ENCODE results near the gene C1orf115. TPM values are rescaled to one million over a fixed set of nuclear protein-coding genes. Genes with fewer than 3 reads are reported as not detected.

Gene C1orf115
- total and polyA plus RNA-seq, 2 of the 4 experiments (the other 2 are of a cell fraction): 0.07 to 0.18 TPM

- H3K36me3 ChIP-seq (ENCODE audit: control insufficient read depth, insufficient read depth, low read length): no peaks in the 10 kb centered on the region
- H2AK9ac ChIP-seq (replicated peaks; ENCODE audit: low read depth, low read length, poor library complexity): no peak overlapping the region
- no TSS peak for BruUV-seq (replicated peaks)
- no peak overlapping the region for H3K27ac ChIP-seq (ENCODE audit: insufficient read depth, low read length)
- no peak overlapping the region for H3K18ac ChIP-seq (ENCODE audit: low read depth, low read length)
- no peak for ATAC-seq (ENCODE audit: low read depth)
- H4K91ac ChIP-seq (ENCODE audit: insufficient read depth, low read depth, low read length): no peak overlapping the region
- TF ChIP-seq POLR2A (IDR thresholded peaks at IDR 0.05; ENCODE audit: low read depth, low read length): no peak
- TF ChIP-seq MAZ (IDR thresholded peaks at IDR 0.05; ENCODE audit: borderline replicate concordance, low read depth, low read length): no peak
- no peak for TF ChIP-seq RAD21 (IDR thresholded peaks at IDR 0.05; ENCODE audit: low read length)
- no peak for TF ChIP-seq CTCF (conservative IDR thresholded peaks at IDR 0.05; ENCODE audit: low read depth, low read length)
- H4K8ac ChIP-seq (ENCODE audit: low read depth in 2 of 2, low read length in 2 of 2): no peak overlapping the region
- intact Hi-C loops (cut with micrococcal nuclease) (no loop called here), in situ Hi-C loops (cut with MboI; ENCODE audit: low sequenced_read_pairs) (no loop called here), dilution Hi-C loops (cut with HindIII; ENCODE audit: low sequenced_read_pairs, unreplicated experiment) (no loop called here)
- no peak for DNase-seq
- no peak overlapping the region for H2AFZ ChIP-seq (replicated peaks; ENCODE audit: low read length, poor library complexity)
- no peak overlapping the region for H3K23ac ChIP-seq (ENCODE audit: low read depth, low read length)
- H2BK120ac ChIP-seq (ENCODE audit: low read depth, low read length): no peak overlapping the region
- H3K4me3 ChIP-seq (ENCODE audit: insufficient read depth, low read depth, low read length): no peak overlapping the region
- no peak overlapping the region for H3K4ac ChIP-seq (ENCODE audit: low read depth, low read length)
- H3K9me3 ChIP-seq (ENCODE audit: control insufficient read depth, insufficient read depth, low read length): no peaks in the 10 kb centered on the region
- no peaks in the 10 kb centered on the region for H3K9me1 ChIP-seq (ENCODE audit: insufficient read depth, low read length)
- no peaks in the 10 kb centered on the region for H3K4me1 ChIP-seq (ENCODE audit: control insufficient read depth, insufficient read depth, low read length)
- ChIA-PET CTCF (interaction anchor here (3.2 kb wide), 1 partner anchor 106 kb away, joined by 7 read pairs; no protein-coding TSS in a partner anchor), POLR2A (ENCODE audit: unreplicated experiment) (no interaction called here)
- no peak overlapping the region for H4K5ac ChIP-seq (ENCODE audit: low read depth, low read length)
- H2BK5ac ChIP-seq (ENCODE audit: low read depth, low read length, poor library complexity, severe bottlenecking): no peak overlapping the region
- H3K79me1 ChIP-seq (ENCODE audit: low read depth in 1 of 2, low read length in 2 of 2): no peaks in the 10 kb centered on the region
- H2BK15ac ChIP-seq (ENCODE audit: low read depth, low read length): no peak overlapping the region
- H3K27me3 ChIP-seq (ENCODE audit: control insufficient read depth, insufficient read depth, low read length): peaks cover 3% of the 10 kb centered on the region; the same call in 1 of the 2 replicates
- H2BK20ac ChIP-seq (ENCODE audit: low read depth, low read length): no peak overlapping the region
- H2AK5ac ChIP-seq (ENCODE audit: low read depth, low read length): no peak overlapping the region
- H3K56ac ChIP-seq (ENCODE audit: extremely low read depth, insufficient read depth, low read length): no peak overlapping the region
- H4K20me1 ChIP-seq (ENCODE audit: insufficient read depth, low read length): no peaks in the 10 kb centered on the region
- no peak overlapping the region for H3K9ac ChIP-seq (ENCODE audit: low read depth, low read length)
- no peak overlapping the region for H3K4me2 ChIP-seq (ENCODE audit: low read depth, low read length)
- no peak overlapping the region for H3K14ac ChIP-seq (replicated peaks; ENCODE audit: low read depth, low read length)
Measured at GRCh38 chr1:220670365-220670764, 19.8 kb upstream of the C1orf115 start.
